T47D (cell line): ENCODE results near the gene WDR6.

Source experiments
- DNase-seq, 2 experiments: peaks; one replicate each; pipeline versions ENCODE4 v3.0.0 to v3.0.0-alpha.2; 2011 to 2012; ENCODE audit warnings: low read depth in 1 of 2, low spot score in 1 of 2
- JUND ChIP-seq: IDR thresholded peaks from 2 replicates; pipeline ENCODE4 v1.6.1; 2012; ENCODE audit warnings: low read depth
- in situ Hi-C: cut with HindIII; loops from 2 replicates; pipeline ENCODE4 v1.10.0; 2016; ENCODE audit warnings: low sequenced_read_pairs, low pct_unique_long_range_greater_than_20kb

WDR6 gene

GRCh38 chr3:48982016-48982415 lies 25.2 kb upstream of the WDR6 start:
- in situ Hi-C loops: no loop called here
- DNase-seq: no peak

GRCh38 chr3:48982686-48983085 lies 24.5 kb upstream of the WDR6 start:
- TF ChIP-seq JUND: no peak
- DNase-seq: no peak
- in situ Hi-C loops: no loop called here

More at GRCh38 chr3:48982016-48982415, 25.2 kb upstream of the WDR6 start:
- no peak for TF ChIP-seq JUND

- TF ChIP-seq JUND: no peak
- in situ Hi-C loops: no loop called here
- DNase-seq: no peak
These were observed 24.1 kb upstream of the WDR6 start for GRCh38 chr3:48983096-48983495.

GRCh38 chr3:48984663-48985062 lies 22.5 kb upstream of the WDR6 start:
- in situ Hi-C loops: no loop called here
- TF ChIP-seq JUND: no peak
- no peak for DNase-seq

GRCh38 chr3:48985831-48986376 lies 21.3 kb upstream of the WDR6 start:
- no peak for TF ChIP-seq JUND
- no peak for DNase-seq
- in situ Hi-C loops: no loop called here

GRCh38 chr3:48989126-48989795 lies 17.9 kb upstream of the WDR6 start:
- DNase-seq: no peak
- in situ Hi-C loops: no loop called here
- TF ChIP-seq JUND: no peak

GRCh38 chr3:48989796-48990635 lies 17.2 kb upstream of the WDR6 start, which contains the start of gene P4HTM:
Gene P4HTM, plus strand, starts transcription at chr3:48990241. Its CDS starts 16 bp downstream, at chr3:48990257.
- in situ Hi-C loops: no loop called here
- DNase-seq: peak; percentile 26 to 80
- TF ChIP-seq JUND: peak; percentile 63; the same call in 1 of the 2 replicates

- no peak for DNase-seq
- in situ Hi-C loops: no loop called here
- TF ChIP-seq JUND: no peak
These were observed 16.3 kb upstream of the WDR6 start for GRCh38 chr3:48990636-48991469.

GRCh38 chr3:48991851-48992545 lies 15.2 kb upstream of the WDR6 start:
- no peak for TF ChIP-seq JUND
- in situ Hi-C loops: no loop called here
- no peak for DNase-seq

- DNase-seq: no peak
- in situ Hi-C loops: no loop called here
- TF ChIP-seq JUND: no peak
These were observed 13.4 kb upstream of the WDR6 start for GRCh38 chr3:48993834-48994233.

- in situ Hi-C loops: no loop called here
- DNase-seq: no peak
- TF ChIP-seq JUND: no peak
These were observed 10.6 kb upstream of the WDR6 start for GRCh38 chr3:48996640-48997039.
